ENCODE data around the gene IQSEC2. TPM values are rescaled to one million over a fixed set of nuclear protein-coding genes. Genes with fewer than 3 reads are reported as not detected.

The IQSEC2 gene
- total RNA-seq, 2 donors from 2014 or later, result 0.56 to 1.3 TPM

DNA sequence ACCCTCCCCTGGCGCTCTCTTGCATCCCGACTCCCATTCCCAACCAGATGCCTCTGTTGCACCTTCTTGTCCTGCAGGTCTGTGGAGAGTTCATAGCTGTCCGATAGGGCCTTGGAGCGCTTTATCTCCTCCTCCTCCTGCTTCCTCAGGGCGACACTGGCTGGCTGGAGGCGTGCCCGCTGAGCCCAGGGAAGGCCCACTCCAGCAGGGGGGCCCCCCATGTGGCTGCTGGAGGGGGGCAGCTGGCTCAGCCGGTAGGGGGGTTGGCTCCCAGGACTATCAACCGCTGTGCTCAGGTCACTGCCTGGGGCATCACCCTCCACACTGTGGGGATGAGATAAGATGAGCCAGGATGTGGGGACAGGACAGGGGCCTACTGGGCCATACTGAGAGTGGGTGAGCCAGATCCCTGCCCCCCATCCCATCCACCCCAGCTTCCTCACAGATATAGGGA lies 25.6 kb downstream of the IQSEC2 start:
- ATAC-seq (replicated peaks in 1 of 2) (no peak), DNase-seq (no peak)
- Mint-ChIP-seq H3K27ac (no peak overlapping the region), H3K27me3 (ENCODE audit: low read depth) (peaks cover 18% of the 10 kb centered on the region), H3K36me3 (ENCODE audit: insufficient read depth in 2 of 2) (no peaks in the 10 kb centered on the region), H3K9me3 (no peaks in the 10 kb centered on the region), H3K4me3 (no peak overlapping the region), H3K4me1 (ENCODE audit: low read depth) (no peaks in the 10 kb centered on the region)

DNA sequence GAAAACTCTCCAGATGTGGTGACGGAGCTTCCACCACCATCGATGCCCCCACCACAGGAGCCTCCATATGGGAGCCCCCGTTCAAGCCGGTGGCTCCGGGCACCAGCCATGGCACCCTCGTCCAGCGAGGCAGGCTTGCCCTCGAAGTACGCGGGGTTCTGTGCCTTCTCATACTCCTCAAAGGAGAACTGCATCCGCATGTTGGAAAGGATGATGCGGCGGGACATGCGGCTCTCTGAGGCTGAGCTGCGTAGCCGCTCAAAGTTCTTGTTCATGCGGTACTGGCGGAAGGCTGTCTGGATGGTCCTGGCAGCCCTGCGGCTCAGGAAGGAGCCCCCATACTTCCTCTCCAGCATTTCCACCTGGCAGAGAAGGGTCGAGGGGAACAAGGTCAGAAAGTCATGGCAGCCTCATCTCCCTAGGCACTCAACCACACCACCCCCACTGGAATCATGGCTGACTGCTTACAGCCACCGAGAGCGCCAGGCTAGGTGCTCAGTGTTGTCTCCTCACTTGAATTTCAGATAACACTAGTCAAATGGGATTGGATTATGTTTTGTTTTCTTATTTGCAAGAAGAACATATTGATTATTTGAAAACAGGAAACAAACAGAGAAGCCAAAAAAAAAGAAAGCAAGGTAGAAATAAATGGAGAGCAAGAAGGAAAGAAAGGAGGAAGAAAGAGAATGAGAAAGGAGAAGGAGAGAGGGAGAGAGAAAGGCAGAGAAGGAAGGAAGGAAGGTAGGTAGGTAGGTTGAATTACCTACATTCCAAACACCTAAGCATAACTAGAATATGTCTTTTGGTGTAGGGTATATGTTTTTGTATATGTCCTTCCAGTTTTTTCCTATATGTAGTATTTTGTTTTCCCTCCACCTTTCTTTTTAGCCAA lies 26.6 kb downstream of the IQSEC2 start:
- no peak for ATAC-seq (replicated peaks in 1 of 2)
- Mint-ChIP-seq H3K27me3 (ENCODE audit: low read depth) (peaks cover 13% of the 10 kb centered on the region), H3K9me3 (no peaks in the 10 kb centered on the region), H3K36me3 (ENCODE audit: insufficient read depth in 2 of 2) (no peaks in the 10 kb centered on the region), H3K4me3 (no peak overlapping the region), H3K27ac (no peak overlapping the region), H3K4me1 (ENCODE audit: low read depth) (no peaks in the 10 kb centered on the region)
- no peak for DNase-seq

GRCh38 chrX:53253293-53254020 lies 27.9 kb downstream of the IQSEC2 start:
- no peak overlapping the region for H3K4me3 Mint-ChIP-seq
- ATAC-seq (replicated peaks in 1 of 2) (no peak), DNase-seq (no peak)
- H3K27me3 Mint-ChIP-seq (ENCODE audit: low read depth), result peaks cover 16% of the 10 kb centered on the region
- no peaks in the 10 kb centered on the region for H3K9me3 Mint-ChIP-seq
- no peak overlapping the region for H3K27ac Mint-ChIP-seq
- no peaks in the 10 kb centered on the region for H3K36me3 Mint-ChIP-seq (ENCODE audit: insufficient read depth in 2 of 2)
- no peaks in the 10 kb centered on the region for H3K4me1 Mint-ChIP-seq (ENCODE audit: low read depth)

DNA sequence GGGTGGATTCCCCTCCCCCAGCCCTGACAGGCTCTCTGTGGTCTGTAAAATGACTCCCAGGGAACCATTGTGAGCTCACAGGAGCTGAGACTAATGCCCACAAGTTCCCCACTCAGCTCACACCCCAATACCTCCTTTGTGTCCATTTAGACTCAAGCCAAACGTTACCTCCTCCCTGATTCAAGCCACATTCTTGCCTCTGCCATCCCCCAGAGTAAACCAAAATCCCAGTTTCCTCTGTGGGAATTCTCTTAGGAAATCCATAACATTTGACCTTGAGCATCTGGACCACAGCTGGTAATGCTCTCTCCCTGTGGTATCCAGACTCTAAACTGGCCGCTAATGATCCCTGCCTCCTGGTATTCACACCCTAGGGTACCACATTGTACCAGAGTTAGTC lies 30.1 kb downstream of the IQSEC2 start:
- H3K27ac Mint-ChIP-seq, result no peak overlapping the region
- H3K4me3 Mint-ChIP-seq, result no peak overlapping the region
- no peak for DNase-seq
- no peak for ATAC-seq (replicated peaks in 1 of 2)
- peaks cover 8% of the 10 kb centered on the region for H3K27me3 Mint-ChIP-seq (ENCODE audit: low read depth)
- H3K4me1 Mint-ChIP-seq (ENCODE audit: low read depth), result no peaks in the 10 kb centered on the region
- no peaks in the 10 kb centered on the region for H3K36me3 Mint-ChIP-seq (ENCODE audit: insufficient read depth in 2 of 2)
- H3K9me3 Mint-ChIP-seq, result no peaks in the 10 kb centered on the region

GRCh38 chrX:53250556-53250955 lies 30.8 kb downstream of the IQSEC2 start:
- H3K4me1 Mint-ChIP-seq (ENCODE audit: low read depth), result no peaks in the 10 kb centered on the region
- H3K27ac Mint-ChIP-seq, result no peak overlapping the region
- H3K27me3 Mint-ChIP-seq (ENCODE audit: low read depth), result peaks cover 13% of the 10 kb centered on the region
- no peak overlapping the region for H3K4me3 Mint-ChIP-seq
- no peaks in the 10 kb centered on the region for H3K9me3 Mint-ChIP-seq
- DNase-seq, result no peak
- no peaks in the 10 kb centered on the region for H3K36me3 Mint-ChIP-seq (ENCODE audit: insufficient read depth in 2 of 2)
- ATAC-seq (replicated peaks in 1 of 2), result no peak

GRCh38 chrX:53249408-53250042 lies 31.9 kb downstream of the IQSEC2 start:
- H3K4me1 Mint-ChIP-seq (ENCODE audit: low read depth), result no peaks in the 10 kb centered on the region
- no peak overlapping the region for H3K4me3 Mint-ChIP-seq
- DNase-seq (no peak), ATAC-seq (replicated peaks in 1 of 2) (no peak)
- no peaks in the 10 kb centered on the region for H3K36me3 Mint-ChIP-seq (ENCODE audit: insufficient read depth in 2 of 2)
- H3K9me3 Mint-ChIP-seq, result no peaks in the 10 kb centered on the region
- H3K27ac Mint-ChIP-seq, result no peak overlapping the region
- peaks cover 13% of the 10 kb centered on the region for H3K27me3 Mint-ChIP-seq (ENCODE audit: low read depth)

- Mint-ChIP-seq H3K9me3 (no peaks in the 10 kb centered on the region), H3K4me1 (ENCODE audit: low read depth) (no peaks in the 10 kb centered on the region), H3K27me3 (ENCODE audit: low read depth) (peaks cover 21% of the 10 kb centered on the region), H3K36me3 (ENCODE audit: insufficient read depth in 2 of 2) (no peaks in the 10 kb centered on the region), H3K27ac (no peak overlapping the region), H3K4me3 (no peak overlapping the region)
- ATAC-seq (replicated peaks in 1 of 2) (no peak), DNase-seq (no peak)
These were observed 33.5 kb downstream of the IQSEC2 start for GRCh38 chrX:53247928-53248327.

DNA sequence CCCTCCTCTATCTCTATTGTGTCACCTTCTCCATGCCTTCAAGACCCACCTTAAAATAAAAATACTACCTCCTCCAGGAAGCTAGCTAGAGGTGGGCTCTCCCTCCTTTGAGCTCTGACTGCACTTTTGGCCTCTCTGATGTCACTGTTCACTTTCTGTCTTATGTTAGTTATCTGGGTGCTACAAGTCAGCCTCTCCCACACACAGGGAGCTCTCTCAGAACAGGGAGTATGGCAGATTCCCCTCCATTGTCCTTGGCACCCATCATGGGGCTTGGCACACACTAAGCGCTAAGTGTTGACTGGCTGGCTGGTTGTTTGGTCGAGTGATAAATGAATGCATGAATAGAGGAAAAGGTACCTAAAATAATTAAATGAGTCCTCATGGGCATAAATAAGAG lies 35.2 kb downstream of the IQSEC2 start:
- ATAC-seq (replicated peaks in 1 of 2) (no peak), DNase-seq (no peak)
- no peaks in the 10 kb centered on the region for H3K9me3 Mint-ChIP-seq
- H3K4me3 Mint-ChIP-seq, result no peak overlapping the region
- no peak overlapping the region for H3K27ac Mint-ChIP-seq
- H3K4me1 Mint-ChIP-seq (ENCODE audit: low read depth), result no peaks in the 10 kb centered on the region
- no peaks in the 10 kb centered on the region for H3K36me3 Mint-ChIP-seq (ENCODE audit: insufficient read depth in 2 of 2)
- peaks cover 21% of the 10 kb centered on the region for H3K27me3 Mint-ChIP-seq (ENCODE audit: low read depth)

- H3K36me3 Mint-ChIP-seq (ENCODE audit: insufficient read depth in 2 of 2), result no peaks in the 10 kb centered on the region
- H3K27me3 Mint-ChIP-seq (ENCODE audit: low read depth), result peaks cover 21% of the 10 kb centered on the region
- H3K9me3 Mint-ChIP-seq, result no peaks in the 10 kb centered on the region
- no peak overlapping the region for H3K27ac Mint-ChIP-seq
- H3K4me3 Mint-ChIP-seq, result no peak overlapping the region
- H3K4me1 Mint-ChIP-seq (ENCODE audit: low read depth), result peaks cover under 1% of the 10 kb centered on the region
- no peak for DNase-seq
- ATAC-seq (replicated peaks in 1 of 2), result no peak
These were observed 36.8 kb downstream of the IQSEC2 start for GRCh38 chrX:53244610-53245009.

- Mint-ChIP-seq H3K27ac (no peak overlapping the region), H3K36me3 (ENCODE audit: insufficient read depth in 2 of 2) (no peaks in the 10 kb centered on the region), H3K4me3 (no peak overlapping the region), H3K4me1 (ENCODE audit: low read depth) (peaks cover 10% of the 10 kb centered on the region), H3K9me3 (no peaks in the 10 kb centered on the region), H3K27me3 (ENCODE audit: low read depth) (peaks cover 16% of the 10 kb centered on the region)
- no peak for ATAC-seq (replicated peaks in 1 of 2)
- DNase-seq, result no peak
These were observed 39.1 kb downstream of the IQSEC2 start for GRCh38 chrX:53242310-53242709.

- ATAC-seq (replicated peaks in 1 of 2), result no peak
- Mint-ChIP-seq H3K27me3 (ENCODE audit: low read depth) (peaks cover 15% of the 10 kb centered on the region), H3K36me3 (ENCODE audit: insufficient read depth in 2 of 2) (no peaks in the 10 kb centered on the region), H3K9me3 (no peaks in the 10 kb centered on the region), H3K4me1 (ENCODE audit: low read depth) (peaks cover 10% of the 10 kb centered on the region), H3K27ac (no peak overlapping the region), H3K4me3 (no peak overlapping the region)
- no peak for DNase-seq
These were observed 39.8 kb downstream of the IQSEC2 start for GRCh38 chrX:53241558-53241957.

GRCh38 chrX:53239474-53239873 lies 41.9 kb downstream of the IQSEC2 start:
- H3K27ac Mint-ChIP-seq, result no peak overlapping the region
- peak; percentile 31 to 48 for DNase-seq
- H3K9me3 Mint-ChIP-seq, result no peaks in the 10 kb centered on the region
- peak; percentile 57 to 71 for ATAC-seq (replicated peaks in 1 of 2)
- H3K4me1 Mint-ChIP-seq (ENCODE audit: low read depth), result peaks cover 10% of the 10 kb centered on the region
- peaks cover 14% of the 10 kb centered on the region for H3K27me3 Mint-ChIP-seq (ENCODE audit: low read depth)
- no peaks in the 10 kb centered on the region for H3K36me3 Mint-ChIP-seq (ENCODE audit: insufficient read depth in 2 of 2)
- no peak overlapping the region for H3K4me3 Mint-ChIP-seq

- Mint-ChIP-seq H3K4me3 (no peak overlapping the region), H3K27ac (no peak overlapping the region), H3K4me1 (ENCODE audit: low read depth) (peaks cover 10% of the 10 kb centered on the region), H3K9me3 (no peaks in the 10 kb centered on the region), H3K27me3 (ENCODE audit: low read depth) (peaks cover 14% of the 10 kb centered on the region), H3K36me3 (ENCODE audit: insufficient read depth in 2 of 2) (no peaks in the 10 kb centered on the region)
- DNase-seq (no peak), ATAC-seq (replicated peaks in 1 of 2) (no peak)
These were observed 44.3 kb downstream of the IQSEC2 start for GRCh38 chrX:53237056-53237455.
